Daoy (cell line): Measurements from ENCODE around the gene RNMT. TPM values are rescaled to one million over a fixed set of nuclear protein-coding genes. Genes with fewer than 3 reads are reported as not detected.
"Not testable (repeated sequence)": the region's sequence is repeated elsewhere in the genome, so short reads cannot be mapped to it uniquely, and the experiment has no call there.

ENCODE experiments used
- DNase-seq: peaks from one replicate; pipeline ENCODE4 v3.0.0-alpha.2; 2015; ENCODE audit warnings: low read depth
- total RNA-seq: library from RNA; depleted of rRNA; stranded (reverse); fragments of >200 nt; shearing (Covaris generic); gene quantifications from 2 replicates; pipeline ENCODE4 v1.2.3, GENCODE V29; 2014; rRNA removed

RNMT gene
- total RNA-seq: 25.1 and 32.7 TPM in 2 replicates

DNA sequence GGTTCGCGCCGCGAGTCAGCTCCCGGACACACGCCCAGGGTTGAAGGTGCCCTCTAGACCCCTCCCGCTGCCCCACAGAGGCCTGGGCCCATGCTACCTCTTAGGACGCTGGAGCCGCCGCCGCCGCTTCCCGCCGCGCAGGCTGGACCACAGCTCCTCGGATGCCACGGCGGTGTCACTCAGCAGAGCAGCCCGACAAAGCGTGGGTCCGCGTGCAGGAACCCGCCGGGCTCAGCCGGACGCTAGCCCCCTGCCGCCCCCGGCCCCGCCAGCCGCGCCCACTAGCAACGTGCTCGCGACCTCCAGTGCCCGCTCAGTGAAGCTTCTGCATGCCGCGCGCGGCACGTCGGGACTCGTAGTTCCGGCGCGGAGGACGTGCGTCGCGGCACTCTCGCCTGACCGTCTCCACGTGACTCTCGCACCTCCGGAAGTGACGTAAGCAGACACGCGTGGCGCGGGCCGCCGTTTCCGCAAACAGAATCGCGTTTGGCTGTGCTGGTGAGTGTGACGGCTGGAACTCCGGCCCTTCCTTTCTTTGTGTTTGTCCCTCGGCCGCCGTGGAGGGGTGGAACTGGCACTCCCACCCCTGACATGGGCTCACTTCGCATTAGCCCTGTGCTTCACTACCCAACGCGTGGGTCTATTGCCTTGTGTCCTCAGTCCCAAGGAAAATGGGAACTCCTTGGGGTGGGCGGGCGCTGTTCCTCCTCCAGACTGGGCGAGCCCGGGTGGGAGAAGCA lies at the start of gene RNMT, which contains the start of gene FAM210A:
RNMT (plus strand) TSS at position 442 of the 740 bp plus-strand sequence. CDS start 4,845 bp downstream, outside the sequence.
FAM210A (minus strand) TSS at position 327 of the 740 bp plus-strand sequence. CDS start 44,481 bp downstream, outside the sequence.
- peak; percentile 96 for DNase-seq

DNA sequence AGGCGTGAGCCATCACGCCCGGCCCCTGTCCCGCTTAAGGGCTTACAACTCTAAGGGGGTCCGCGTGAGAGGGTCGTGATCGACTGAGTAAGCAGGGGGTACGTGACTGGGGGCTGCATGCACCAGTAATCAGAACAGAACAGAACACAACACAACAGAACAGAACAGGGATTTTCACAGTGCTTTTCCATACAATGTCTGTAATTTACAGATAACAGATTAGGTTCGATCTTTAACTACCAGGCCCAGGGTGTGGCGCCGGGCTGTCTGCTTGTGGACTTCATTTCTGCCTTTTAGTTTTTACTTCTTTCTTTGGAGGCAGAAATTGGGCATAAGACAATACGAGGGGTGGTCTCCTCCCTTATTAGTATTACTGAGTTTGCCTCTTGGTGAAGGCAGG lies 49.1 kb upstream of the RNMT start:
- DNase-seq: not testable (repeated sequence)

DNA sequence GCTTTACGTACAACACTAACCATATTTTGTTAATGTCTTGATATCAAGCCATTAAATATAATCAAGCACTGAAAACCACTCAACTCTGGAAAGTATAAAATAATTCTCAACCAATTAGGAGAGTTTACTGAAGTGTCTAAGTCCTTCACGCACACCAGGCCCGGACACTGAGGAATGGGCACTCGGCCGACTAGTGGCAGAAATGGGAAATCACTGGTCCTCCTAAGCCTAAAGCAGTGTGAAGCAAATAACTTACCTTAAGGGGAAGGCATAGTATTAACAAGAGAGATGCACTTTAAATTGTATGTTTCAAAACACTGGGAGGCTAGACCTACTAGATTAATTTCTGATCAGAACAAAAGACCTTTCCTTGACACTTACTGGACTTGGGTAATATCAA lies 45.9 kb upstream of the RNMT start:
- DNase-seq: peak; percentile 10

DNA sequence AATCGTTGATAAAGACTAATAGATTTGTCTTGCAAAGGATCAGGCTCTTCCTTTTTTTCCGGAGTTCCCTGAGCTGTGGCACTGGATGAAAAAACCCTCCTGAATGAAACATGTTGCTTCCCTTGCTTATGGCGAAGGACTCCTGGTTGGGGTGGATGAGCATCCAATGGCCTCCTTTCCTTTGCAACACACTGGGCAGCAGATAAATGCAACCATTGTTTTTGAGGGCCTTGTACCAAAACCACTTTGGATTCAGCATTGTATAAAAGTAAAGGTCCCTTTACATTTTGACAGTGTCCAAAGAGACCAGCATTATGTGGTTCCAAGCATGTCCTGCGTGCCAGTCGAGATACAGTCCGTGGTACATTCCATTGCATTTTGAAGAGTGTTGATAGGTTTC lies 44.8 kb upstream of the RNMT start:
- DNase-seq: no peak

DNA sequence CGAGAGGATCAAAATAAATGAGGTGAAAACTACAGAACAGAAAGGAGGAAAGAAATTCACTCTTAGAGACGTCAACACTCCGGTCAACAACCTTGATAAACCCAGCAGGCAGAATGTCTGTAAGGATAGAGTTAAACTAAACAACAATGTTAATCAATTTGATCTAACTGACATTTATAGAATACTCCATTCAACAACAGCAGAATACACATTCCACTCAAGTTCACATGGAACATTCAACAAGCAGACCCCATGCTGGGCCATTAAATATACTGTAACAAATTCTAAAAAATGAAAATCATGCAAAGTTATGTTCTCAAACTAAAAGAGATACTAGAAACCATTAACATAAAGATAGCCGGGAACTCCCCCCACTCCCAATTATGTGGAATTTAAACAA lies 41.9 kb upstream of the RNMT start:
- no peak for DNase-seq

DNA sequence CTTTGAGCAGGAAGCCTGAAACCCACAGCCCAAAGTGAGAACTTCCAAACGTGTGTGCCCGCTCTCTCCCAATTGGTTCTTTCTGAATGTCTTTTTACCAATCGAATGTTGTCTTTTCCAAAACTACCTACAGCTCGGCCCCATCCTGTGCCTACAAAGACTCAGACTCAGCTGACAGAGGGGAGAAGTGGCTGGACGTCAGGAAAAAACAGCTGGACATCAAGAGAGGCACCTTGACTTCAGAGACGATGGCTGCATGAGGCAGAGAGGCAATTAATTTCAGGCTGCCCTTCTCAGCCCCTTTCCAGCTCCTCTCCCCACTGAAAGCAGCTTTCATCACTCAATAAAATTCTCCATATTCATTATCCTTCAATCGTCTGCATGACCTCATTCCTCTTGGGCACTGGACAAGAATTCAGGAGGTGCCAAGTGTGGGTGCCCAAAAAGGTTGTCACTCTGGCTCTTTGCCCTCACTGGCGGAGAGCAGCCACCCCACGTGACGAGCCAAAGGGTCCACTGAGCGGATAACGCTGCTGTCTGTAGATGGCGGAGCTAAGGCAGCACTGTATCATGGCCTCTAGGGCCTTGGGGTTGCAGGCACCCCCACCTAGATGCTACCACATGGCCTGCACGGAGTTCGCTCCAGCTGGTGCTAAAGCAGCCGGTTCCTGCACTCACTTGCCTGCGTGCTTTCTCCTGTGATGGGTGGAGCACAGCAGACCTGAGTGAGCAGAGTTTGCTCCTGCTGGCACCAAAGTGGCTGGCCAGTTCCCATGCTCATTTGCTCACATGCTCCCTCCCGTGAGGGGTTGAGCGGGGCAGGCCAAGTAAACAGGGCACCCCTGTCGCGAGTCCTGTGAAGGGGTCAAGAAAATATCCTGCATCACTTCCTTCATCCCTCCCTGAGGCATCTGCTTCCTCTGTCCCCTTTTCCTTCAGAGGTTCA lies 38.0 kb upstream of the RNMT start:
- no peak for DNase-seq

DNA sequence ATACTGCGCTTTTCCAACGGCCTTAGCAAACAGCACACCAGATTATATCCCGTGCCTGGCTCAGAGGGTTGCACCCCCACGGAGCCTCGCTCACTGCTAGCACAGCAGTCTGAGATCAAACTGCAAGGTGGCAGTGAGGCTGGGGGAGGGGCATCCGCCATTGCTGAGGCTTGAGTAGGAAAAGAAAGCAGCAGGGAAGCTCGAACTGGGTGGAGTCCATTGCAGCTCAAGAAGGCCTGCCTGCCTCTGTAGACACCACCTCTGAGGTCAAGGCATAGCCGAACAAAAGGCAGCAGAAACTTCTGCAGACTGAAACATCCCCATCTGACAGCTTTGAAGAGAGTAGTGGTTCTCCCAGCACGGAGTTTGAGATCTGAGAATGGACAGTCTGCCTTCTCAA lies 36.4 kb upstream of the RNMT start:
- DNase-seq: not testable (repeated sequence)

DNA sequence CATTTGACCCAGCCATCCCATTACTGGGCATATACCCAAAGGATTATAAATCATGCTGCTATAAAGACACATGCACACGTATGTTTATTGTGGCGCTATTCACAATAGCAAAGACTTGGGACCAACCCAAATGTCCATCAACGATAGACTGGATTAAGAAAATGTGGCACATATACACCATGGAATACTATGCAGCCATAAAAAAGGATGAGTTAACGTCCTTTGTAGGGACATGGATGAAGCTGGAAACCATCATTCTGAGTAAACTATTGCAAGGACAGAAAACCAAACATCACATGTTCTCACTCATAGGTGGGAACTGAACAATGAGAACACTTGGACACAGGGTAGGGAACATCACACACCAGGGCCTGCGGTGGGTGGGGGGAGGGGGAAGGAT lies 31.1 kb upstream of the RNMT start:
- not testable (repeated sequence) for DNase-seq

DNA sequence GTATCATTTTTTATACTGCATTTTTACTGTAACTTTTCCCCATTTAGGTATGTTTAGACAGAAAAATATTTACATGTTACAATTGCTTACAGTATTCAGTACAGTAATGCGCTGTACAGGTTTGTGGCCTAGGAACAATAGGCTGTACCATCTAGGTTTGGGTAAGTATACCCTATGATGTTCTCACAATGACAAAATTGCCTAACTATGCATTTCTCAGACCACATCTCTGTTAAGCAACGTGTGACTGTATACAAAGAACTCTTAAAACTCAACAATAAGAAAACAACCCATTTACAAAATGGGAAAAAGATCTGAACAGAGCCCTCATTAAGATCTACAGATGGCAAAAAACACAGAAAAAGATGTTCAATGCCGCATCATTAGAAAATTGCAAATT lies 29.5 kb upstream of the RNMT start:
- DNase-seq: no peak

DNA sequence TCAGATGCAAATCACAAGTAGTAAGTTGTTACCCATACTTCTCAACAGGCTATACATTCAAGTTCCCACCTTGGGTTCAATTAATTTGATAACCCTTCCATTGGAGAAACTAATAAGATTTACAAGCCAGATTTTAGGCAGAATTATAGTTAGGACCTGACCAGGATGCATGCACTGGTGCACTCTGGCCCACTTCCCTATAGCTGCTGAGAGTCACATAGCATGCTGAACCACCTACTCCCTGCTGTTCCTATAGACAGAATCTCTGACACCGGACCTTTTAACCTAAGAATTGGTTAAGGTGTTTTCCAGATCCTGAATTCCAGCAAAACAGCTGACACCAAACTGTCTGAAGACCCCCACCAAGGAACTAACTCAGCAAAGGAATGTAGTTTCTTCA lies 26.3 kb upstream of the RNMT start:
- DNase-seq: no peak

DNA sequence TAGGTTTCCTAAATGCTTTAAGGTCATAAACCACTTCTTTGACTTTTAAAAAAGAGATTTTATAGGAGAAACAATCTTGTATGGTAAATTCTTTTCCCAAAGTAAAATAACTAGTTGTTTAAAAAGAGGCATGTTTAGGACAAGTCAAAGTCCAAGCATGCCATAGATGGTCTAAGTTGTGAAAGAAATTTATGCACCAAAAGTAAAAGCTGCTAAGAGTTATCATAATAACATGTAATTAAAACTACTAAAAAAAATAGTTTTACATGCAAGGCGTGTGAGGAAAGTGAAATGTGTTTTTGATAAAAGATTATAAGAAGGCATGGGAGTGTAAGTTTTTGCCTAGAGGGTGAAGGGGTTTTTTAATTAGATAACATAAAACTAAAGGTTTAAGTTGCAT lies 22.6 kb upstream of the RNMT start:
- DNase-seq: no peak

DNA sequence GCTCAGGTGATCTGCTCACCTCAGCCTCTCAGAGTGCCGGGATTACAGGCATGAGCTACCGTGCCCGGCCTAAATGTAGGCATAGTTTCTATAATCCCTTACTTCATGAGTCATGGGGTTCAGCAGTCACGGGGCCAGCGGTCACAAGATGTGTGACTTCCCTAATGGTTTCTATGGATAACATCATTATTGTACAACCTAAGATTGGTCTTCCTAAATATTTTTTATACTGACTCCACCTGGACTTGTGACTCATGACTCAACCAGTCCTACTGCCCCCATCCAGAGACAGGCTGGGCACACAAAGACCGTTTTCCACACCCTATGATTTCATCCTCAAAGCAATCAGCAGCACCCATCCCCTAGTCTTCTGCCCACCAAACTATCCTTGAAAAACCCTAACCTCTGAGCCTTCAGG lies 16.1 kb upstream of the RNMT start:
- peak; percentile 19 for DNase-seq

DNA sequence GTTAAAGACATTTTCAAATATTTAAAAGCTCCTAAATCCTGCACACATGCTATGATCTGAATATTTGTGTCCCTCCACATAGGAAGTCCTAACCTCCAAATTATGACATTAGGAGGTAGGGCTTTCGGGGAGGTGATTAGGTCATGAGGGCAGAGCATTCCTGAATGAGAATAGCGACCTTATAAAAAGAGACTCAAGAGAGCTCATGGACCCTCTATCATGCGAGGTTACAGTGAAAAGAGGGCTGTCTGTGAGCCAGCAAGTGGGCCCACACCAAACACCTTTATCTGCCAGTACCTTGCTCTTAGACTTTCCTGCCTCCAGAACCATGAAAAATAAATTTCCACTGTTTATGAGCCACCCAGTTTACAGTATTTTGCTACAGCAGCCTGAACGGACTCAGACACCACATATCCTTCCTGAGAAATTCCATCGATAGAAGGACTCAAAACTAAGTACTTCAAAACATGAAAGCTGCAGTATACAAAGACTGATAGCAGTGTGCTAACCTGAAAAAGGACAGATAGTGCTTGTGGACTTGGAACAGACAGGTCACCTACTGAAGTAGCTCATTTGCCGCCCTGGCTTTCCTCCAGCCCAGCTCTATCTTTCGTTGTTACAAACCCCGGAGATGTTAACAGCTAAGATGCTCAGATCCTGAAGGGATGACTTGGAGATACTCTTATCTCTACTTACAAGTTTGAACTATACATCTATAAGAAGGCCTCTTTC lies 13.9 kb upstream of the RNMT start:
- no peak for DNase-seq

DNA sequence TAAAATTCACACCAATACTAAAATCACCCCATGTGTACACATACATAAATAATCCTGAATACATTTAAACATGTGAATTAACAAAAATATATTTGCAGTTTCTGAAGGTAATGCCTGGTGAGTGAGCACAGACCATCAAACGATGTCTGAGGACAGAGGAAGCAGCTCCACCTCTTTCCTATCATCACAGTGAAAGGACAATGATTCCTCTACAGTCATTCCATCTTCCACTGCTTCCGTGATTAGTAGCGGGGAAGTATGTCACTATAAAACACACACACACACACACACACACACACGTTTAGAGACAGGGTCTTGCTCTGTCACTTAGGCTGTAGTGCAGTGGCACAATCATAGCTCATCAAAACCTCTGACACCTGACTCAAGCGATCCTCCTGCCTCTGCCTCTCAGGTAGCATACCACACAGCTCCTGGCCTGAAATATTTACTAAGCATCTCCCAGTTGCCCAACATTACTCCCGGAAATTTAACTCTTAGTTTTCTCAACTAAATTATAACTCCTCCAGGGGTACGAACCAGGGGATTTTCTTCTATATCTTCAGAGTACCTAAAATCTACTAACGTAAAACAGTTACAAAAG lies 12.9 kb upstream of the RNMT start:
- DNase-seq: no peak

DNA sequence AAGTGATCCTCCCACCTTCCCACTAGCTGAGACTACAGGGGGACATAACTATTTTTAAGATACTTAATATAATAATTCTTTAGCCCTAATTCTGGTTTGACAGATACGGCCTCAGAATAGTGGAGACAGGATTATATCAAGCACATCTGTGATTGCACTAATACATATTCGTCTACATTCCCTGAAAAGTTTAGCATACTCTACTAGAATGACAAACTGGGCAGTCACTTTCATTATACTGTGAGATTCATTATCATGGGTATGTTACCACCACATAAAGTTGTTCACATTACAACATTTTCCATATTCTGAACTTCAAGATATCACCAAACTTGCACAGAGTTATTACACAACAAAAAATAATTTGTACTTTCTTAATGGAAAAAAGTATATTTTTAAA lies 11.1 kb upstream of the RNMT start:
- no peak for DNase-seq

DNA sequence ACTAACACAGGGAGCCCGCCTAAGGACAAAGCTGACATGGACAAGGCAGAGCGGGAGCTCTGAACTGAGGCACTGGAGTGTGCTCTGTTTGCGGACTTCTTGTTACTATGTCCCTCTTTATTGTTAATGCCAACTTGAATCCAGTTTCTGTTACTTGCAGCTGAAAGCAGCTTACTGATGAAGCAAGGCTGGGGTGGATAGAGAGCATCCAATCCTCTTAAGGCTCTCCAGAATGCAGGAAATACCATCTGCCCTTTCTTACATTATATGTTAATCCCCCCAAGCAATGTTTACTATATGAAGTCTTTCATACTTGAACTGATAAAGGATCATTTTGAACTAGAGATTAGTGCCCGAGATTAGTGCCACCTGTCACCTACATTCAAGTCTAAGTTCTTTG lies 9.6 kb upstream of the RNMT start:
- DNase-seq: no peak

DNA sequence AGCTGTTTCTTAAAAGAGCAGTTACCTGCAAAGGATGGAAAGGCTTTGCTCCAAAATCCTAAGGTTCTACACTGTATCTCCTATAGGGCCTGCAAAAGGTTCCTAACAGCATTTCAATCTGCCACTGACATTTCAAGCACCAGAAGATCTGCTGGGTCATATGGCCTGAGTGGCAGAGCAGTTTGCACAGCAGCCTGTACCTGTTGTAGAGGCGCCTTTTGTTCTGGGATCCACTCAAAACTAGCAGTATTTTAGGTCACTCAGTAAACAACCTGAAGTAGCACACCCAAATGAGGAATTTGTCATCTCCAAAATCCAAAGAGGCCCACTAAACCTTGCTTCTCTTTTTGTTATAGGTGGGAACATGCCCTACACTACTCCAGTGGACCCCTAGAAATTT lies 6.3 kb upstream of the RNMT start:
- no peak for DNase-seq

DNA sequence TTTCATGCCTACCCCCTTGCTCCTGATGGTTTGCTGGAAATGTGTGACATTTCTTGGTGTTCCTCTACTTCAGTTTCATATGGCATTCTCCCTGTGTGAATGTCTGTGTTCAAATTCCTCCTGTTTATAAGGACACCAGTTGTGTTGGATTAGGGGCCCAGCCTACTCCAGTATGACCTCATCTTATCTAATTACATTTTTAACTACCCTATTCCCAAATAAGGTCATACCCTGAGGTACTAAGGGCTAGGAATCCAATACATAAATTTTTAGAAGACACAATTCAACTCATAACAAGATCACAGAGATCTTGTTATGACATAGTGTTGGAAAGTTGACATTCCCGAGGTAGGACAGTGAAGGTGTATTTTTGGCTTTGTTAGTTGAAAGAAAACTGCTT lies 5.6 kb upstream of the RNMT start:
- DNase-seq: no peak

DNA sequence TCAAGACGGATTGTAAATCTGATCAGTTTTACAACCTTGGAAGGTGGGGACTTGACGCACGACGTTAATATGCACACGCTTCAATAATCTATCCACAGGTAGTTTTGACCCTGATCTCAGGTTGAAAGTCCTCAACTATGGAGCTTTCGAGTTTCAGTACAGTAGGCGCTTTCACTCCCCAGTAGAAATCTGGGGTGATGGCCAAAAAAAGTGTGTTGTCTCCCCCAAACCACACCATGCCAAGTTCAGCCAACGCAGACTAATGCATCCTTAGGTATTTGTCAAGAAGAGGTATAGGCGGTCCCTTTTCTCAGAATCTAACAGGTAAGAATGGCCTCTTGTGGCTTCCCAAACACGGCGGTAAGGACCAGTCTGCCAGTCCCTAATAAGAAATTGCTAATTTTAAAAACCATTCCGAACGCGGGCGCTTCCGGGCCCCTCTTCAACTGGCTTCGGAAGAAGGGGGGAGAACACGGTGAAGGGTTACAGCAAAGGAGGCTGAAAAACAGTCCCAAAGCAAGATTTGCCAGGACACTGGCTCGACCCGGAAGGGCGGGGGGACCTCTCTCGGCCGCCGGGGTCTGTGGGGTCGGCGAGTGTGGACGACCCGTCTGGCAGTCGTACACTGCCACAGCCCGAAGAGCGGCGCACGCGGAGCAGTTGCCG lies 774 bp upstream of the RNMT start:
- no peak for DNase-seq

DNA sequence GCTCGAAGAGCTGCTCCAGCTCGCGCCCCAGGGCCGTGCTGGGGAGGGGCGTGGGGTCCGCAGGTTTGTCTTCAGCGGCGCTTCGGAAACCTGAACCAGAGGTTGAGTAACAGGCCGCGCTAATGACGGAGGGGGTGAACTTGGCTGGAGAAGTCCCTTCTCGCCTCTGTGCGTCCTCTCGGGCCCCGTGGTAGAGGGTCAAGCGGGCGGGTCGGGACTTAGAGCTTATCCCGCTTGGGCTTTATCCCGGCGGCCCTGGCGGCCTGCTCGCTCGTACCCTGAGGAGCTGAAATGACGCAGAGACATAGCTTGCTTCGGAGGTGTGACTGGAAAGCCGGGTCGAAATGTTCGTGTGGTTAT lies 479 bp downstream of the RNMT start:
- DNase-seq: peak; percentile 30

DNA sequence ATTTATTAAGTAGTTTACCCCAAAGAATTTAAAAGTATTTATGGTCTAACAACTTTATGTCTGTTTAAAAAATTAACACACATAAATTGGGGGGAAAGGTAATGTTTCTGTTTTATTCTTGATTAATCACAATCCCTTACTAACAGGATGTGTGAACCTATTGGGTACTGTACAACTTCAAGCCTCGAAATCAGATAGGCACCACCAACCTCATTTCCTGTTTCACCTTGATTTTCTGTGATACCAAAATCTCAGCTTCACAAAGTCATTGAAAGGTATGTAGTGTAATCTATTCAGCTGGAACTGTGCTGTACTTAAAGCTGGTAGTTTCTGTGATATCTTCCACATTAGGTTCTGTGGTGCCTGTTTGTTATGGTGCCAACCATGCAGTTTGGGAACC lies 4.0 kb downstream of the RNMT start:
- no peak for DNase-seq
